DMS53 treated with DMSO at 0.1 percent for 48 hours (cell line): ENCODE data around the gene STRN.
"Not testable (repeated sequence)": the region's sequence is repeated elsewhere in the genome, so short reads cannot be mapped to it uniquely, and the experiment has no call there.

Source experiments
- DNase-seq: peaks from one replicate; lab custom pipeline; 2025; ENCODE audit not compliant: unreplicated experiment; lab: John Stamatoyannopoulos, UW

STRN gene

GRCh38 chr2:36912695-36913094, 53.6 kb downstream of the STRN start:
- DNase-seq, result no peak

GRCh38 chr2:36911012-36911411, 55.3 kb downstream of the STRN start:
- no peak for DNase-seq

DNA sequence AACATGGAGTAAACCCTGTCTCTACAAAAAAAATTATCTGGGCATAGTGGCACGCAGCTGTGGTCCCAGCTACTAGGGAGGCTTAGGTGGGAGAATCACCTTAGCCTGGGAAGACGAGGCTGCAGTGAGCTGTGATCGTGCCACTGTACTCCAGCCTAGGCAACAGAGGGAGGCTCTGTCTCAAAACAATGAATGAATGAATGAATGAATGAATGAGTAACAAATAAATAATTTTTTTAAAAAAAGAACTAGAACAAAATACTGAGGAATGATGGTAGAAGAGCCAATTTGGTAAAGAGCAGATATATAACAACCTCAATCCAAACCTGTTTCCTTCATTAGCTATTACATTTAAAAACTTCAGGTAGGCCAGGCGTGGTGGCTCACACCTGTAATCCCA, 60.1 kb downstream of the STRN start:
- DNase-seq, result no peak

- no peak for DNase-seq
These were observed 61.7 kb downstream of the STRN start for GRCh38 chr2:36904636-36905035.

GRCh38 chr2:36902385-36903120, 63.8 kb downstream of the STRN start:
- DNase-seq, result no peak

DNA sequence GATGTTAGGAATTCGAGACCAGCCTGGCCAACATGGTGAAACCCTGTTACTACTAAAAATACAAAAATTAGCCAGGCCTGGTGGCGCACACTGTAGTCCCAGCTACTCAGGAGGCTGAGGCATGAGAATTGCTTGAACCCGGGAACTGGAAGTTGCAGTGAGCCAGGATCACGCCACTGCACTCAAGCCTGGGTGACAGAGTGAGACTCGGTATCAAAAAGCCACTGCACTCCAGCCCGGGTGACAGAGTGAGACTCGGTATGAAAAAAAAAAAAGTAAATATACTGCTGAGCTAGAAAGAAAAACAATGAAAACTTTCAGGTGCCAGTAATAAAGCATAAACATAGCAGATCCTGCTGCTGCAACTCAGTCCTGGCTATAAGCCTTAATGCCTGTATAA, 73.5 kb downstream of the STRN start:
- no peak for DNase-seq

GRCh38 chr2:36889795-36890194, 76.5 kb downstream of the STRN start:
- DNase-seq, result peak; percentile 81

DNA sequence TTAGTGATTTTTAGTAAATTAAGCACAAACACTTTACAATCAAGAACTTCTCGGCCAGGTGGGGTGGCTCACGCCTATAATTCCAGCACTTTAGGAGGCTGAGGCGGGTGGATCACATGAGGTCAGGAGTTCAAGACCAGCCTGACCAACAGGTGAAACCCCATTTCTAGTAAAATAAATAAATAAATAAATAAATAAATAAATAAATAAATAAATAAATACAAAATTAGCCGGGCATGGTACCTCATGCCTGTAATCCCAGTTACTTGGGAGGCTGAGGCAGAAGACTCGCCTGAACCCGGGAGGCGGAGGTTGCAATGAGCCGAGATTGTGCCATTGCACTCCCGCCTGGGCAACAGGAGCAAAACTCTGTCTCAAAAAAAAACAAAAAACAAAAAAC, 79.2 kb downstream of the STRN start:
- DNase-seq, result not testable (repeated sequence)

DNA sequence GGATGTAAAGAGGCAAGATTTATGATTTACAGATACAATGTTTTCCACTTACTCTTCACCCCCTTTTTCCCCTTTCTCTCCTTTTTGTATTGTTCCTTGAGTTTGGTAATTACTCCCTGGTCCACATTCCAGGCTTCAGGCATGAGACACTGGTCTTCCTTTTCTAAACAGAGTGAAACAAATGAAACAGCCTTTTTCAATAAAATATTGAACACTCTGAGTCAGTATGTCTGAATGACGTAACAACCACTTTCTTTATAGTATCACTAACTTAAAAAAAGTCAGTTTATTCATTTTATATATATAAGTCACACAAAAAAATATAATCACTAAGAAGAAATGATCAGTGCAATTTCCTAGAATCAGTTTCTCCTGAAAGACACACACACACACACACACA, 79.7 kb downstream of the STRN start:
- DNase-seq, result no peak

DNA sequence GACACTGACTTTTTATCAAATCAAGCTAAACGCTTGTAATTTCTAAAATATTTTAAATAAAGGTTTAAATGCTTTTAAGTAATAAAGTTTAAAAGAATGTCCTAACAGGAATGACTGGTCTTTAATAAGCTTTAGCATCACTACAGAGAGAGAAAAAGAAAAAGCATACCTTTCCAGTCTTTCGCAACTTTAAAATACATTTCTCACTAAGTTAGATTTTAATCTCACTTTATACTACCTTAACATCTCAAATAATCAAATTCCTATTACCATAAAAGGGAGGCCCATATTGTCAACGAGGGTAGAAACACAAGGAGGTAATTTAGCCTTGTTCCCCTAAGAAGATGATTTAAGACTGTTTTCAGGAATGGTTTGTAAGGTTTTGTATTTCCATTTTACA, 80.7 kb downstream of the STRN start:
- no peak for DNase-seq

GRCh38 chr2:36882532-36882931, 83.8 kb downstream of the STRN start:
- no peak for DNase-seq

GRCh38 chr2:36881816-36882215, 84.5 kb downstream of the STRN start:
- DNase-seq, result no peak

- no peak for DNase-seq
These were observed 87.9 kb downstream of the STRN start for GRCh38 chr2:36878429-36878828.

DNA sequence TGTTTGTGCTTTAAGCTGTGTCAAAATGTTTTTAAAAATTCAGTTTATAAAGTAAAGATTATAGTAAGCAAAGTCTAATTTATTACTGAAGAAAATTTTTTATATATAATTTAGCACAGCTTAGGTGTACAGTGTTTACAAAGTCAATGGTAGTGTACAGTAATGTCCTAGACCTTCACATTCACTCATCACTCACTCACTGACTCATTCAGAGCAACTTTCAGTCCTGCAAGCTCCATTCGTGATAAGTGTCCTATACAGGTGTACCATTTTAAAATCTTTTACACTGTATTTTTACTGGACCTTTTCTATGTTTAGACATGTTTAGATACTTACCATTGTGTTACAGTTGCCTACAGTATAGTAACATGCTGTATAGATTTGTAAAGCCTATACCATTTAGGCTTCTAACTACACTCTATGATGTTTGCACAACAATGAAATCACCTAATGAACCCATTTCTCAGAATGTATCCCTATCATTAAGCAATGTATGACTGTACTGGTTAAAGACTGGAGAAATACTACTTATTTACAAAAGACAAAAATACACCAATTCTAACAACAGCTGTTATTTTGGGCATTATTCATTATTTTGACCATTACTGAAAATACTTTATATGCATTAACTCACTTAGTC, 95.1 kb downstream of the STRN start:
- no peak for DNase-seq

DNA sequence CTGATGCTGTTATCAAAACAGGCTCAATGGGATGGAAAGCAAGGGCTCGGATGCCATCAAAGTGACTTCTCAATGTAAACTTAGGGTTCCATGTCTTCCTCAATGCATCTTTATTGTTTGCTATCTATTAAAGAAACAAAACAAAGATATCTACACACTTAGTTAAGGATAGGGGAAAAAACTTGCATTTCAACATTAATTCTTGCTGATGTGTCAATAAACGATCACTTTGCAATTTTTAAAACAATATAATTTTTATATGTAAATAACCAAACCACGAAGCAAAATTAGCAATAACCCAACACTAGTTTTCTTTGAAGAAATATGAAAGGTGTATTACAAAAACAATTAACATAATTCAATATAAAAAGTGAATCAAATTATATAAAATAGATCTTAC, 96.7 kb downstream of the STRN start:
- DNase-seq, result no peak

DNA sequence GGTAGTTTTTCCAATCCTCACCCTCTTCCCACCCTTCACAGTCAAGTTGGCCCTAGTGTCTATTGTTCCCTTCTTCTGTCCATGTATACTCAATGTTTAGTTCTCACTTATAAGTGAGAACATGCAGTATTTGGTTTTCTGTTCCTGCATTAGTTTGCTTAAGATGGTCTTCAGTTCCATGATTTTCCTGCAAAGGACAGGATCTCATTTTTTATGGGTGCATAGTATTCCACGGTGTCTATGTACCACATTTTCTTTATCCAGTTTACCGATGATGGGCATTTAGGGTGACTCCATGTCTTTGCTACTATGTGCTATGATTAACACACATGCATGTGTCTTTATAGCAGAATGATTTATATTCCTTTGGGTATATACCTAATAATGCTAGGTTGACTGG, 104.4 kb downstream of the STRN start:
- no peak for DNase-seq

DNA sequence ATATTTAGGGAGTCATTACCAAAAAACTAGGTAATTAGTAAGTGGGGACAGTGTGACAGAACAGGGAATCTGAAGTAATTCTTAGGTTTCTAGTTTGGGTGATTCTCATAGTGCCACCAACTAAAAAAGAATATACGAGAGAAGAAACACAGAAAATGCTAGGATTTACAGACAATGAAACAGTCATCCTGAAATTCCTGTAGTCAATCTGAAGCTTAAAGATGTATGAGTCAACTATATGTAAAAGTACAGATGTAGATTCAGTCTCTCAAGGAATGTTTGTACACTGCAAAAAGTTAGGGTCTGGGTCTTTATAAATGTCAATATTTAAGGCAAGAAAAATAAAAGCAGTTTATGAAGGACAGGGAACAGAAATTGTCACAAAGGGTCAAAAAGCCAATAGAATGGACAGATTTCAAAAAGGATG, 107.0 kb downstream of the STRN start:
- DNase-seq, result no peak

GRCh38 chr2:36858551-36859365, 107.6 kb downstream of the STRN start:
- no peak for DNase-seq

- DNase-seq, result no peak
These were observed 108.6 kb downstream of the STRN start for GRCh38 chr2:36857713-36858112.

DNA sequence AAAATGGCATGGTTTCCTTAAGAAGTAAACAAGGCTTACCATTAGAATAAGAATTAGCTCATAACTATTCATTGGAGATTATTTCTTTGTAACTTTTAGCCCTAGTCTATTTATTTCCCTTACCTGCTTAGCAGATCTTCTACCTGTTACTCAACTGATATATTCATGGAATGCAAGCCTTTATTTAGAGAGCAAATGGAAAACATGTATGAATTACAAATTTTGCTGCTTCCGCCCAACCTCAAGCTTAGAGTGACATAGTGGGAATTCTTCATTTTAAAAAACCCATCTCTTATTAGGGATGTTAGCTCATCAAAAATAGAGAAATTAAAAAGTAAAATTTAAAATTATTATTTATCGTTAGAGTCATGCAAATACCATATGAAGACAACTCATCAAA, 110.9 kb downstream of the STRN start:
- DNase-seq, result no peak

- DNase-seq, result no peak
These were observed 112.1 kb downstream of the STRN start for GRCh38 chr2:36854241-36854640.

- DNase-seq, result no peak
These were observed 117.1 kb downstream of the STRN start for GRCh38 chr2:36849265-36849664.
